Measurements from ENCODE around the gene CDH4. TPM values are rescaled to one million over a fixed set of nuclear protein-coding genes. Genes with fewer than 3 reads are reported as not detected.

Gene CDH4
- total and polyA plus RNA-seq, 2 of the 13 experiments (the other 11 are each of a cell fraction or from before 2014, with no cell fraction given): not detected

DNA sequence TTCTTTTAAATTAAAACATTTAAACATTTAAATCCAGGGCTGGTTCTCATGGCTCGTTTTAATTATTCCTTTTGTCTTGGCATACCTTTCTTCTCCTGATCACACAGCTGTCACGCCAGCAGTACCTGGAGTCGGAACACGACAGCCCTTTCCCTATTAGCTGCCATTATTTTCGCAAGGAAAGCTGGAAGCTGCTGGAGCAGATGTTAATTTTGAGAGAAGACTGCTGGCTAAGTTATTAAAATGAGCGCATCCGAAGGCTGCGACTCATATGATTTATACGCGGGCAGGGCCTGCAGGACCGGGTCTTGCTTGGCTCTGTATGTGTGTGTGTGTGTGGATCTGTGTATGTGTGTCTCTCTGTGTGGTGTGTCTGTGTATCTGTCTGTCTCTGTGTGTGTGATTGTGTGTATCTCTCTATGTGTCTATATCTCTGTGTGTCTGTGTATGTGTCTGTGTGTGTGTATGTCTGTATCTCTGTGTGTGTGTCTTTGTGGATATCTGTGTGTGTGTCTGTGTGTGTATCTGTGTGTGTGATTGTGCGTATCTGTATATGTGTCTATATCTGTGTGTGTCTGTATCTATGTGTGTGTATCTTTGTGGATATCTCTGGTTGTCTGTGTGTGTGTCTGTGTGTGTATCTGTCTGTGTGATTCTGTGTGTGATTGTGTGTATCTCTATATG lies 191.5 kb downstream of the CDH4 start:
- ATAC-seq (no peak), FAIRE-seq (no peak), DNase-seq (ENCODE audit: low spot score) (no peak)
- Histone ChIP-seq H3K4me1 (ENCODE audit: insufficient read depth, low read length) (no peaks in the 10 kb centered on the region), H3K9me3 (ENCODE audit: low read length) (no peaks in the 10 kb centered on the region), H3K79me2 (ENCODE audit: insufficient read depth, low read length) (no peaks in the 10 kb centered on the region), H3K4me2 (ENCODE audit: low read depth, low read length) (no peak overlapping the region), H2AFZ (ENCODE audit: low read length) (no peak overlapping the region), H4K20me1 (ENCODE audit: insufficient read depth, low read length) (no peaks in the 10 kb centered on the region), H3K27ac (ENCODE audit: extremely low read length, insufficient read depth, low read length) (no peak overlapping the region), H3K27me3 (ENCODE audit: control insufficient read depth in 1 of 2, insufficient read depth in 2 of 2, low read length in 2 of 2) (peaks cover 0 to 40% of the 10 kb centered on the region in 2 experiments; a peak in 2 of 5 replicates), H3K9ac (ENCODE audit: insufficient read depth, low read depth, low read length) (no peak overlapping the region), H3K36me3 (replicated peaks in 1 of 2; ENCODE audit: control insufficient read depth in 1 of 2, insufficient read depth in 2 of 2, low read length in 2 of 2) (no peaks in the 10 kb centered on the region), H3K4me3 (replicated peaks in 1 of 3; ENCODE audit: insufficient read depth in 1 of 3, low read depth in 2 of 3, low read length in 3 of 3) (no peak overlapping the region)
- WGBS (ENCODE audit: low lambda C conversion rate): 61% methylated on average over 12 of the region's 12 CpGs
- TF ChIP-seq PLRG1 (conservative IDR thresholded peaks at IDR 0.05): 0 out of 2 replicates have a peak, but pooled peaks have one; percentile 38
- TF ChIP-seq, protein P1, sequence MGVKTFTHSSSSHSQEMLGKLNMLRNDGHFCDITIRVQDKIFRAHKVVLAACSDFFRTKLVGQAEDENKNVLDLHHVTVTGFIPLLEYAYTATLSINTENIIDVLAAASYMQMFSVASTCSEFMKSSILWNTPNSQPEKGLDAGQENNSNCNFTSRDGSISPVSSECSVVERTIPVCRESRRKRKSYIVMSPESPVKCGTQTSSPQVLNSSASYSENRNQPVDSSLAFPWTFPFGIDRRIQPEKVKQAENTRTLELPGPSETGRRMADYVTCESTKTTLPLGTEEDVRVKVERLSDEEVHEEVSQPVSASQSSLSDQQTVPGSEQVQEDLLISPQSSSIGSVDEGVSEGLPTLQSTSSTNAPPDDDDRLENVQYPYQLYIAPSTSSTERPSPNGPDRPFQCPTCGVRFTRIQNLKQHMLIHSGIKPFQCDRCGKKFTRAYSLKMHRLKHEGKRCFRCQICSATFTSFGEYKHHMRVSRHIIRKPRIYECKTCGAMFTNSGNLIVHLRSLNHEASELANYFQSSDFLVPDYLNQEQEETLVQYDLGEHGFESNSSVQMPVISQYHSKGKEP (CRISPR knock-in tag; IDR thresholded peaks at IDR 0.05): no peak
- 0 out of 2 replicates have a peak, but pooled peaks have one; percentile 8 for TF ChIP-seq ATF7 (IDR thresholded peaks at IDR 0.05)
- no peak for TF ChIP-seq ATF7 (CRISPR knock-in tag; IDR thresholded peaks at IDR 0.05)
- TF ChIP-seq ZNF263 (CRISPR knock-in tag; IDR thresholded peaks at IDR 0.05): no peak
- TF ChIP-seq IKZF1 (IDR thresholded peaks at IDR 0.05): 0 out of 2 replicates have a peak, but pooled peaks have one; percentile 58
- peak; percentile 66; the same call in 1 of the 2 replicates for TF ChIP-seq TRIM22 (IDR thresholded peaks at IDR 0.05)
- 0 out of 2 replicates have a peak, but pooled peaks have one; percentile 38 for TF ChIP-seq ZNF207 (IDR thresholded peaks at IDR 0.05; ENCODE audit: borderline replicate concordance)
- TF ChIP-seq FOXP1 (IDR thresholded peaks at IDR 0.05): 0 out of 2 replicates have a peak, but pooled peaks have one; percentile 52
- TF ChIP-seq FOXP1 (CRISPR knock-in tag; IDR thresholded peaks at IDR 0.05): no peak
- no peak for TF ChIP-seq KLF15 (CRISPR knock-in tag; IDR thresholded peaks at IDR 0.05; ENCODE audit: borderline replicate concordance)
- TF ChIP-seq LCORL (IDR thresholded peaks at IDR 0.05): 0 out of 2 replicates have a peak, but pooled peaks have one; percentile 23
- no peak for TF ChIP-seq LCORL (CRISPR knock-in tag; IDR thresholded peaks at IDR 0.05)
- TF ChIP-seq FOXA1 (IDR thresholded peaks at IDR 0.05): 0 out of 2 replicates have a peak, but pooled peaks have one; percentile 31
- TF ChIP-seq FOXA1 (CRISPR knock-in tag; IDR thresholded peaks at IDR 0.05): no peak
- in situ Hi-C loops (cut with HindIII; ENCODE audit: extremely low pct_ligation_motif_present, low pct_unique_long_range_greater_than_20kb) (no loop called here), intact Hi-C loops (cut with micrococcal nuclease; ENCODE audit: unreplicated experiment) (no loop called here)
- ChIA-PET POLR2A (no interaction called here), CTCF (ENCODE audit: low intra/inter-chr PET ratio, low total read pairs) (no interaction called here)
- no TSS peak for BruUV-seq (replicated peaks)

All from HepG2 (cell line).